ENCODE measurements around the gene SUPT6H.

SUPT6H gene

GRCh38 chr17:28667870-28668269, 5.9 kb downstream of the SUPT6H start:
- Histone ChIP-seq H3K9ac (ENCODE audit: low read length) (no peak overlapping the region), H3K79me2 (ENCODE audit: insufficient read depth, low read length) (peaks cover 45% of the 10 kb centered on the region), H3K4me1 (ENCODE audit: insufficient read depth, low read length, severe bottlenecking) (peaks cover 21% of the 10 kb centered on the region), H3F3A (ENCODE audit: insufficient read depth, low read length) (no peaks in the 10 kb centered on the region), H3K36me3 (ENCODE audit: insufficient read depth, low read length) (peaks cover 66% of the 10 kb centered on the region), H3K9me2 (ENCODE audit: low read depth, low read length) (no peaks in the 10 kb centered on the region), H3K4me3 (ENCODE audit: low read depth, low read length, poor library complexity, severe bottlenecking) (no peak overlapping the region), H4K20me1 (ENCODE audit: insufficient read depth, low read length) (0 out of 2 replicates have a peak, but pooled peaks cover 2% of the 10 kb centered on the region), H3K27ac (ENCODE audit: low read depth, low read length, poor library complexity, severe bottlenecking) (no peak overlapping the region), H3K27me3 (ENCODE audit: insufficient read depth, low read length) (no peaks in the 10 kb centered on the region), H3K9me3 (ENCODE audit: low read length) (no peaks in the 10 kb centered on the region), H3K4me2 (ENCODE audit: low read length) (no peak overlapping the region), H2AFZ (ENCODE audit: low read length) (no peak overlapping the region)
- TF ChIP-seq CTCF (IDR thresholded peaks at IDR 0.05; ENCODE audit: low read length): no peak
- no peak for TF ChIP-seq EZH2 (IDR thresholded peaks at IDR 0.05; ENCODE audit: borderline replicate concordance, low read length)

- Histone ChIP-seq H3K79me2 (ENCODE audit: insufficient read depth, low read length) (peaks cover 26% of the 10 kb centered on the region), H2AFZ (ENCODE audit: low read length) (no peak overlapping the region), H3K4me3 (ENCODE audit: low read depth, low read length, poor library complexity, severe bottlenecking) (no peak overlapping the region), H3K4me1 (ENCODE audit: insufficient read depth, low read length, severe bottlenecking) (peaks cover 3% of the 10 kb centered on the region), H3K9me2 (ENCODE audit: low read depth, low read length) (no peaks in the 10 kb centered on the region), H3K9me3 (ENCODE audit: low read length) (no peaks in the 10 kb centered on the region), H3K27ac (ENCODE audit: low read depth, low read length, poor library complexity, severe bottlenecking) (no peak overlapping the region), H3K4me2 (ENCODE audit: low read length) (no peak overlapping the region), H3K36me3 (ENCODE audit: insufficient read depth, low read length) (peaks cover 83% of the 10 kb centered on the region), H3F3A (ENCODE audit: insufficient read depth, low read length) (no peaks in the 10 kb centered on the region), H4K20me1 (ENCODE audit: insufficient read depth, low read length) (0 out of 2 replicates have a peak, but pooled peaks cover 2% of the 10 kb centered on the region), H3K9ac (ENCODE audit: low read length) (no peak overlapping the region), H3K27me3 (ENCODE audit: insufficient read depth, low read length) (no peaks in the 10 kb centered on the region)
- TF ChIP-seq EZH2 (IDR thresholded peaks at IDR 0.05; ENCODE audit: borderline replicate concordance, low read length): no peak
These were observed 7.9 kb downstream of the SUPT6H start for GRCh38 chr17:28669918-28670317.

DNA sequence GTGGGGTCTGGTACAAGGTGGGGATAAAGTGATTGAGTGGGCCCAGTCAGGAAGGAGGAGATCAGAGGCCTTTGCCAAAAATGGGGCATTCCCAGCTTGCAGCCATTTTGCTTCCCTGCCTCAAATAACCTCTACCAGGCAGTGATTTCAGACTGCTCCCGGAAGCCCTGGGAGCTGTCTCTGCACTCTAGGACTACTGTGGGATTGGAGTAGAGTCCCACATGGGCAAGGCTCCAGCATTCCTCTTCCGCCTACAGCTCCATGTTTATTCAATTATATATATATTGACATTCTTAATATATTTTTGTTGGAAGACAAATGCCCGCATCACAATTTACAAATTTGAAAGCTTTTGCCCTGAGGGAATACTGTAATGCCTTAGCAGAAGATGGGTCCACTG, 13.5 kb downstream of the SUPT6H start:
- Histone ChIP-seq H3K36me3 (ENCODE audit: insufficient read depth, low read length) (peaks cover 95% of the 10 kb centered on the region), H3K27ac (ENCODE audit: low read depth, low read length, poor library complexity, severe bottlenecking) (no peak overlapping the region)
- TF ChIP-seq CTCF (IDR thresholded peaks at IDR 0.05; ENCODE audit: low read length) (no peak), EZH2 (IDR thresholded peaks at IDR 0.05; ENCODE audit: borderline replicate concordance, low read length) (no peak)

DNA sequence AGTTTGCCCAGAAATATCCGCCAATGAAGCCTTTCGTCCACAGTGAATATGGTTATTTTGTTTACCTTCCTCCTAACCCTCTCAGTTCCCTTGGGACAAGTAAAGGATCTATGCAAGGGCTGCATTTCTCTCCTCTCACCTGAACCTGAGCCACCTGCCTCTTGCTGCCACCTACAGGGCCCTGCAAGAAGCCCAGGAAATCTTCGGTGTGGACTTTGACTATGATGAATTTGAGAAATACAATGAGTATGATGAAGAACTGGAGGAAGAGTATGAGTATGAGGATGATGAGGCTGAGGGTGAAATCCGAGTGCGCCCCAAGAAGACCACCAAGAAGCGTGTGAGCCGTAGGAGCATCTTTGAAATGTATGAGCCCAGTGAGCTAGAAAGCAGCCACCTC, 14.0 kb downstream of the SUPT6H start:
- Histone ChIP-seq H3K27me3 (ENCODE audit: insufficient read depth, low read length) (no peaks in the 10 kb centered on the region), H3K79me2 (ENCODE audit: insufficient read depth, low read length) (no peaks in the 10 kb centered on the region), H3K4me2 (ENCODE audit: low read length) (no peak overlapping the region), H3K36me3 (ENCODE audit: insufficient read depth, low read length) (peaks cover 96% of the 10 kb centered on the region), H3K27ac (ENCODE audit: low read depth, low read length, poor library complexity, severe bottlenecking) (no peak overlapping the region), H4K20me1 (ENCODE audit: insufficient read depth, low read length) (no peaks in the 10 kb centered on the region), H2AFZ (ENCODE audit: low read length) (no peak overlapping the region), H3K9me2 (ENCODE audit: low read depth, low read length) (no peaks in the 10 kb centered on the region), H3F3A (ENCODE audit: insufficient read depth, low read length) (no peaks in the 10 kb centered on the region), H3K4me3 (ENCODE audit: low read depth, low read length, poor library complexity, severe bottlenecking) (no peak overlapping the region), H3K9ac (ENCODE audit: low read length) (no peak overlapping the region), H3K9me3 (ENCODE audit: low read length) (no peaks in the 10 kb centered on the region), H3K4me1 (ENCODE audit: insufficient read depth, low read length, severe bottlenecking) (no peaks in the 10 kb centered on the region)
- TF ChIP-seq CTCF (IDR thresholded peaks at IDR 0.05; ENCODE audit: low read length) (peak; percentile 60), EZH2 (IDR thresholded peaks at IDR 0.05; ENCODE audit: borderline replicate concordance, low read length) (no peak)

More for the DNA sequence above, 13.5 kb downstream of the SUPT6H start:
- Histone ChIP-seq H4K20me1 (ENCODE audit: insufficient read depth, low read length) (no peaks in the 10 kb centered on the region), H3K4me2 (ENCODE audit: low read length) (no peak overlapping the region), H3K79me2 (ENCODE audit: insufficient read depth, low read length) (no peaks in the 10 kb centered on the region), H3K4me1 (ENCODE audit: insufficient read depth, low read length, severe bottlenecking) (no peaks in the 10 kb centered on the region), H3K27me3 (ENCODE audit: insufficient read depth, low read length) (no peaks in the 10 kb centered on the region), H3K9me2 (ENCODE audit: low read depth, low read length) (no peaks in the 10 kb centered on the region), H3K9ac (ENCODE audit: low read length) (no peak overlapping the region), H3K4me3 (ENCODE audit: low read depth, low read length, poor library complexity, severe bottlenecking) (no peak overlapping the region), H2AFZ (ENCODE audit: low read length) (no peak overlapping the region), H3K9me3 (ENCODE audit: low read length) (no peaks in the 10 kb centered on the region), H3F3A (ENCODE audit: insufficient read depth, low read length) (no peaks in the 10 kb centered on the region)

Data from OCI-LY1 (cell line).